ENCODE data around the gene NEK6.

Gene NEK6

GRCh38 chr9:124365036-124365435 lies 107.3 kb downstream of the NEK6 start:
- Histone ChIP-seq H3K4me1 (ENCODE audit: control insufficient read depth, insufficient read depth, low read depth, low read length) (peaks cover 12% of the 10 kb centered on the region), H4K8ac (ENCODE audit: low read length) (no peak overlapping the region), H3K4me2 (ENCODE audit: low read length, poor library complexity, severe bottlenecking) (no peak overlapping the region), H2BK15ac (ENCODE audit: low read depth, poor library complexity, severe bottlenecking) (no peak overlapping the region), H2BK12ac (ENCODE audit: low read length in 2 of 2) (no peak overlapping the region), H4K91ac (ENCODE audit: low read length) (no peak overlapping the region), H3K4ac (ENCODE audit: low read depth in 1 of 2, low read length in 2 of 2) (no peak overlapping the region), H2BK120ac (ENCODE audit: low read depth, low read length) (no peak overlapping the region), H3K79me1 (replicated peaks; ENCODE audit: low read length, poor library complexity, severe bottlenecking) (peaks cover 35% of the 10 kb centered on the region), H3K9me3 (ENCODE audit: control insufficient read depth, low read length) (no peaks in the 10 kb centered on the region), H3K4me3 (ENCODE audit: insufficient read depth in 1 of 2, low read depth in 1 of 2, low read length in 2 of 2) (no peak overlapping the region), H2AFZ (ENCODE audit: low read depth, low read length) (no peak overlapping the region), H3K18ac (ENCODE audit: low read depth in 1 of 2, low read length in 2 of 2) (no peak overlapping the region), H2AK5ac (ENCODE audit: low read length, severe bottlenecking) (no peak overlapping the region), H3K14ac (ENCODE audit: low read length in 2 of 2) (no peak overlapping the region), H2BK5ac (ENCODE audit: low read depth, low read length, poor library complexity, severe bottlenecking) (no peak overlapping the region), H3K9ac (ENCODE audit: low read length) (no peak overlapping the region), H3K27me3 (ENCODE audit: control insufficient read depth in 1 of 2, insufficient read depth in 1 of 2, low read length in 2 of 2) (no peaks in the 10 kb centered on the region), H3K27ac (ENCODE audit: low read length, poor library complexity, severe bottlenecking) (no peak overlapping the region), H3K36me3 (ENCODE audit: control insufficient read depth in 1 of 2, insufficient read depth in 2 of 2, low read depth in 1 of 2, low read length in 2 of 2) (peaks cover 16 to 36% of the 10 kb centered on the region in 2 experiments), H3K23ac (ENCODE audit: low read length in 2 of 2) (no peak overlapping the region)
- no peak for DNase-seq
- WGBS, result 95% methylated on average over 8 of the region's 8 CpGs

GRCh38 chr9:124366476-124367220 lies 108.9 kb downstream of the NEK6 start:
- no peak overlapping the region for H2BK120ac ChIP-seq (ENCODE audit: low read depth, low read length)
- no peak overlapping the region for H2AFZ ChIP-seq (ENCODE audit: low read depth, low read length)
- H4K91ac ChIP-seq (ENCODE audit: low read length), result no peak overlapping the region
- no peak overlapping the region for H4K8ac ChIP-seq (ENCODE audit: low read length)
- H3K4me2 ChIP-seq (ENCODE audit: low read length, poor library complexity, severe bottlenecking), result no peak overlapping the region
- no peak overlapping the region for H3K4me3 ChIP-seq (ENCODE audit: insufficient read depth in 1 of 2, low read depth in 1 of 2, low read length in 2 of 2)
- H3K79me1 ChIP-seq (replicated peaks; ENCODE audit: low read length, poor library complexity, severe bottlenecking), result peaks cover 31% of the 10 kb centered on the region
- no peak overlapping the region for H2BK15ac ChIP-seq (ENCODE audit: low read depth, poor library complexity, severe bottlenecking)
- no peaks in the 10 kb centered on the region for H3K27me3 ChIP-seq (ENCODE audit: control insufficient read depth in 1 of 2, insufficient read depth in 1 of 2, low read length in 2 of 2)
- H3K14ac ChIP-seq (ENCODE audit: low read length in 2 of 2), result no peak overlapping the region
- DNase-seq, result peak; percentile 37
- H3K4me1 ChIP-seq (ENCODE audit: control insufficient read depth, insufficient read depth, low read depth, low read length), result peaks cover 6% of the 10 kb centered on the region
- H3K27ac ChIP-seq (ENCODE audit: low read length, poor library complexity, severe bottlenecking), result no peak overlapping the region
- H3K36me3 ChIP-seq (ENCODE audit: control insufficient read depth in 1 of 2, insufficient read depth in 2 of 2, low read depth in 1 of 2, low read length in 2 of 2), result peaks cover 12 to 36% of the 10 kb centered on the region in 2 experiments
- H3K9me3 ChIP-seq (ENCODE audit: control insufficient read depth, low read length), result no peaks in the 10 kb centered on the region
- no peak overlapping the region for H2BK12ac ChIP-seq (ENCODE audit: low read length in 2 of 2)
- H3K18ac ChIP-seq (ENCODE audit: low read depth in 1 of 2, low read length in 2 of 2), result no peak overlapping the region
- no peak overlapping the region for H3K9ac ChIP-seq (ENCODE audit: low read length)
- H2AK5ac ChIP-seq (ENCODE audit: low read length, severe bottlenecking), result no peak overlapping the region
- no peak overlapping the region for H2BK5ac ChIP-seq (ENCODE audit: low read depth, low read length, poor library complexity, severe bottlenecking)
- H3K23ac ChIP-seq (ENCODE audit: low read length in 2 of 2), result no peak overlapping the region
- no peak overlapping the region for H3K4ac ChIP-seq (ENCODE audit: low read depth in 1 of 2, low read length in 2 of 2)
- 95% methylated on average over 8 of the region's 10 CpGs for WGBS

- Histone ChIP-seq H3K27me3 (ENCODE audit: control insufficient read depth in 1 of 2, insufficient read depth in 1 of 2, low read length in 2 of 2) (no peaks in the 10 kb centered on the region), H3K27ac (ENCODE audit: low read length, poor library complexity, severe bottlenecking) (no peak overlapping the region), H3K36me3 (ENCODE audit: control insufficient read depth in 1 of 2, insufficient read depth in 2 of 2, low read depth in 1 of 2, low read length in 2 of 2) (peaks cover 7 to 31% of the 10 kb centered on the region in 2 experiments), H3K79me1 (replicated peaks; ENCODE audit: low read length, poor library complexity, severe bottlenecking) (peaks cover 27% of the 10 kb centered on the region), H3K4me2 (ENCODE audit: low read length, poor library complexity, severe bottlenecking) (no peak overlapping the region), H3K18ac (ENCODE audit: low read depth in 1 of 2, low read length in 2 of 2) (no peak overlapping the region), H2BK120ac (ENCODE audit: low read depth, low read length) (no peak overlapping the region), H3K4me3 (ENCODE audit: insufficient read depth in 1 of 2, low read depth in 1 of 2, low read length in 2 of 2) (no peak overlapping the region), H3K23ac (ENCODE audit: low read length in 2 of 2) (no peak overlapping the region), H3K4ac (ENCODE audit: low read depth in 1 of 2, low read length in 2 of 2) (no peak overlapping the region), H2BK15ac (ENCODE audit: low read depth, poor library complexity, severe bottlenecking) (no peak overlapping the region), H3K9ac (ENCODE audit: low read length) (no peak overlapping the region), H4K91ac (ENCODE audit: low read length) (no peak overlapping the region), H3K4me1 (ENCODE audit: control insufficient read depth, insufficient read depth, low read depth, low read length) (peaks cover 4% of the 10 kb centered on the region), H2BK12ac (ENCODE audit: low read length in 2 of 2) (no peak overlapping the region), H4K8ac (ENCODE audit: low read length) (no peak overlapping the region), H2AK5ac (ENCODE audit: low read length, severe bottlenecking) (no peak overlapping the region), H3K14ac (ENCODE audit: low read length in 2 of 2) (no peak overlapping the region), H2AFZ (ENCODE audit: low read depth, low read length) (no peak overlapping the region), H2BK5ac (ENCODE audit: low read depth, low read length, poor library complexity, severe bottlenecking) (no peak overlapping the region), H3K9me3 (ENCODE audit: control insufficient read depth, low read length) (no peaks in the 10 kb centered on the region)
- WGBS, result 100% methylated on average over 1 of the region's 3 CpGs
- no peak for DNase-seq
Observed at GRCh38 chr9:124368692-124369091, 110.9 kb downstream of the NEK6 start.

GRCh38 chr9:124369231-124369797 lies 111.6 kb downstream of the NEK6 start:
- Histone ChIP-seq H3K4me3 (ENCODE audit: insufficient read depth in 1 of 2, low read depth in 1 of 2, low read length in 2 of 2) (no peak overlapping the region), H3K9me3 (ENCODE audit: control insufficient read depth, low read length) (no peaks in the 10 kb centered on the region), H3K4ac (ENCODE audit: low read depth in 1 of 2, low read length in 2 of 2) (no peak overlapping the region), H3K27ac (ENCODE audit: low read length, poor library complexity, severe bottlenecking) (no peak overlapping the region), H3K9ac (ENCODE audit: low read length) (no peak overlapping the region), H3K18ac (ENCODE audit: low read depth in 1 of 2, low read length in 2 of 2) (no peak overlapping the region), H3K79me1 (replicated peaks; ENCODE audit: low read length, poor library complexity, severe bottlenecking) (peaks cover 26% of the 10 kb centered on the region), H3K4me1 (ENCODE audit: control insufficient read depth, insufficient read depth, low read depth, low read length) (peaks cover 4% of the 10 kb centered on the region), H4K8ac (ENCODE audit: low read length) (no peak overlapping the region), H3K36me3 (ENCODE audit: control insufficient read depth in 1 of 2, insufficient read depth in 2 of 2, low read depth in 1 of 2, low read length in 2 of 2) (peaks cover 2 to 32% of the 10 kb centered on the region in 2 experiments), H2BK5ac (ENCODE audit: low read depth, low read length, poor library complexity, severe bottlenecking) (no peak overlapping the region), H3K27me3 (ENCODE audit: control insufficient read depth in 1 of 2, insufficient read depth in 1 of 2, low read length in 2 of 2) (no peaks in the 10 kb centered on the region), H3K4me2 (ENCODE audit: low read length, poor library complexity, severe bottlenecking) (no peak overlapping the region), H2AFZ (ENCODE audit: low read depth, low read length) (no peak overlapping the region), H2AK5ac (ENCODE audit: low read length, severe bottlenecking) (no peak overlapping the region), H3K14ac (ENCODE audit: low read length in 2 of 2) (peak overlapping the region in 1 of 2 experiments; percentile 36), H2BK120ac (ENCODE audit: low read depth, low read length) (no peak overlapping the region), H4K91ac (ENCODE audit: low read length) (no peak overlapping the region), H2BK12ac (ENCODE audit: low read length in 2 of 2) (peak overlapping the region in 1 of 2 experiments; percentile 1), H2BK15ac (ENCODE audit: low read depth, poor library complexity, severe bottlenecking) (no peak overlapping the region), H3K23ac (ENCODE audit: low read length in 2 of 2) (no peak overlapping the region)
- DNase-seq, result no peak
- WGBS, result 89% methylated on average over 9 of the region's 9 CpGs

Data from mesenchymal stem cell (in vitro differentiated cells and primary cell).